HTR-8/SVneo (cell line): ENCODE measurements around the gene SGK2.

Source experiments
- DNase-seq: peaks from one replicate; pipeline ENCODE4 v3.0.0; 2011; ENCODE audit warnings: low spot score, mixed read lengths; ENCODE audit not compliant: insufficient read length
- FAIRE-seq: peaks from 2 replicates; lab custom pipeline; 2011; peaks lifted over from hg19 to GRCh38; lab: Jason Lieb, UNC

The SGK2 gene

DNA sequence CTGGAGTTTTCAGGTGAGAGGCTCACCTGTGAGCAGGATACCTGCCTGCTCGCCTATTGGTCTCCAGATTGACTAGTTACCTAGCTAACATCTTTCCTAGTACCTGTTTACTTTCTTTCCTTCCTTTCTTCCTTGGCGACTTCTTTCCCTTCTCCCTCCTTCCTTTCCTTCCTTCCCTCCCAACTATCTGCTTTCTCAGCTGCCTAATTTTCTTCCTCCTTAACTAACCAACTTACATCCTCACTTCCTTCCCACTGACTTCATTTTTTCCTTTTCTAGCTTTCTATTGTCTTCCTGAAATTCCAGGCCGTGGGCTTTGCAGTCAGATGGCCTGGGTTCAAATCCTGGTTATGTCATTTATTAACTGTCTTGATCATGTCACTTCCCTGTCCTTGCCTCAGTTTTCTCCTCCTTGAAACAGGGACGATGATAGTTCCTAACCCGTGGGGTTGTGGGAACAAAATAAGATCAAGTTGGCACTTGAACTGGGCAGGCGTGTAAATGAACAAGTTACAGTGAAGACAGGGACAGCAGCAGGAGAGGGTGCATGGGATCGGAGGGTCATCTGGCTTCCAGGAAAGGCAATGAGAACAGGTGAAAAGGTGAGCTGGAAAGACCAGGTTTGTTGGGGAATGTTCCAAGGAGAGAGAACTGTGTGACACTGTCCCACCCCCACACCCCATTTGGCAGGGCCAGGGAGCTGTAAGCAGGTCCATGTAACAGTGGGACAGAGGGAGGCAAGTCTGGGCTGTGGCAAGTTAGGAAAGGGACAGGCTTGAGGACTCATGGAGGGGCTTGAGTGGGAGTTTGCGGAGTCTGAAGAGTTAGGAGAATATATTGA is 540 bp downstream of the SGK2 start:
- FAIRE-seq: peak; percentile 91
- no peak for DNase-seq

DNA sequence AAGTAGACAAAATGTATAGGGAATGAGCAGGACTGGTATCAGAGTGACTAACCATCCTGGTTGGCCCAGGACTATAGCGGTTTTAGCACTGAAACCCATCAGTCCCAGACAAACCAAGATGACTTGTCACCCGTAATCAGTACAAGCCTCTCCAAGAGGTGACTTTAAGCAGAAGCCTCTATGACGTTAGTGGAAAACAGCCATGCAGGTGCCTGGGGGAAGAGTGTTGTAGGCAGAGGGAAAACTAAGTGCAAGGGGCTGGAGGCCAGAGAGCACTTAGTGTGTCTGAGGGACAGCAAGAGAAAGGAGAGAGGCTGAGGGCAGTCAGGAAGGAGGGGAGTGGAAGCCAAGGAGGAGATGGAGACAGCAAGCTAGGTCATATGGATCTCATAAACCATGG is 2.1 kb downstream of the SGK2 start:
- FAIRE-seq: peak; percentile 59

DNA sequence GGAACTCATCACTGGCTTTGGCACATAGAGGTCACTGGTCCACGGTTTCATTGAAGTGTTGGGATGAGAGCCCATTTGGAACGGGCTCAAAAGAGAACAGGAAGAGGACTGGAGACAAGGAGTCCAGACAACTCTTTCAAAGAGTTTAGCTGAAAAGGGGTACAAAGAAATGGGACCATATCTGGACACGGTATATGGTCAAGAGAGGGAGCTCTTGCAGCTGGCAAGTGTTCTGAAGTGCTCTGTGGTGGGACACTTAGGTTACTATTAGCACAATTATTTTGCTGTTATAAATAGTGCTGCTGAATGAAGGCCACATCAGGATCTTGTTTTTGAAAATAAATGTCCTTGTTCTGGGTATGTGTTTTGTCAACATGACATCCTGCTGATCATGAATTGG is 4.6 kb downstream of the SGK2 start:
- FAIRE-seq (peak; percentile 55), DNase-seq (no peak)

More for the DNA sequence above, 2.1 kb downstream of the SGK2 start:
- DNase-seq: no peak

DNA sequence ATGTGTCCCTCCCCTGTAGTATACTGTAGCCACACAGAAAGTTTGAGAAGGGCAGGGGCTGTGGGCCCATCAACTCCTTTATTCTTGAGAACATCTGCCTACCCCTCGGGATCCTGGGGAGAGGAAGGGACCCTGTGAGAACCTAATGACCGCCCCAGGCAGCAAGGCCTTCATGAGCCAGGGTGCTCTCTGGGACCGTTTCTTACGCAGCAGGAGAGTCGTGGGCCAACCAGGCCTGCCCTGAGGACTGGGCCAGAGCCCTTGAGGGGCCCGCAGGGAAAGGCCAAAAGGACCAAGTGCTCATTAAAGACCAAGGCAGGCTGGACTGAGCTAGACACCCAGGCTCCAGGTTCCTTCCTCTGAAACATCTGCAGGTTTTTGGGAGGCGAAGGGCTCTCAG is 5.2 kb downstream of the SGK2 start:
- FAIRE-seq (no peak), DNase-seq (no peak)

DNA sequence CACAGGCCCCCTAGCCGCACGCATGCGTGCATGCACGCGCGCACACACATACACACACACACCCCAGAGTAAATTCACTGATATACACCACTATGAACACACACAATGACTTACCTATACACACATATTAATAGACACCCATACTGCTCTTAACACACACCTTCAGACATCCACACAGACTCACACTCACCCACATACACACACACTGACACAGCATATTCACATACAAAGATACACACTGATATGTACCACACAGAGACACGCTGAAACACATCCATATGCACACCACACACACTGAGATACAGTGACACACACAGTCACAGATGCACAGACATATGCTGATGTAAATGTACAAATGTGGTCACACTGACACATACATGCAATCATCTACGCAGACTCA is 5.6 kb downstream of the SGK2 start:
- FAIRE-seq (peak; percentile 97), DNase-seq (no peak)

DNA sequence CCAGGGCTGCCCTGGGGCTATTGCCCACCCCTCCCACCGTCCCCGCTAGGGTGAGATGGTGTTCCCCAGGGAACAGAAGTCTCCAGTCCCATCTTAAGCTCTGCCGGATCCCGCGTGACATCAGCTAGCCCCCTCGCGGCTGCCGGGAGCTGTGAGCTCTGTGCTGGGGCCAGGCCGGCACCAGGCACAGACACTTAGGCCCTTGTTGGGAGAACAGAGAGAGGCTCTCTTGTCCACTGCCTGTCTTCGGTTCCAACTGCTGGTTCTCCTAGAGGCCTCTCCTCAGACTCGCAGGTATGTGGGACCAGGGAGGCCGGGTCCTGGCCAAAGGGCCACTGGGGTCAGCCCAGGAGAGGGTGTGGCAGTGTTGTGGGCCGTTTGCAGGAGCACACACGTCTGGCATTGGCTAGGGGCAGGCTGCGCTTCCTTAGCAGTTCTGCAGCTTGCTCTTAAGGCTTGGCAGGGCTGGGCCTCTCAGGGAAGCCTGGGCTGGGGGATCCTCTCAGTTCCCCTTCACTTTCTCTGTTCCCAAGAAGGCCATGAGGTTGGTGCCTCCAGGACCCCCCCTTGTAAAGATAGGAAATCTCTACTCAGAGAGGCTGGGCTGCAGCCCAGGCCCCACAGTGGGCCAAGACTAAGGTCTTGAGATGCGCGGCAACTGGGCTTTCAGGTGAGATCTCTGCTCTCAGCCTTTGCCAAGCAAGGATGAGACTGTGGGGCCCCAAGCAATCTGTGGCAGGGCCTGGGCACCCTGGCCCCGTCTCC is 6.3 kb downstream of the SGK2 start:
- FAIRE-seq: no peak
- DNase-seq: no peak

DNA sequence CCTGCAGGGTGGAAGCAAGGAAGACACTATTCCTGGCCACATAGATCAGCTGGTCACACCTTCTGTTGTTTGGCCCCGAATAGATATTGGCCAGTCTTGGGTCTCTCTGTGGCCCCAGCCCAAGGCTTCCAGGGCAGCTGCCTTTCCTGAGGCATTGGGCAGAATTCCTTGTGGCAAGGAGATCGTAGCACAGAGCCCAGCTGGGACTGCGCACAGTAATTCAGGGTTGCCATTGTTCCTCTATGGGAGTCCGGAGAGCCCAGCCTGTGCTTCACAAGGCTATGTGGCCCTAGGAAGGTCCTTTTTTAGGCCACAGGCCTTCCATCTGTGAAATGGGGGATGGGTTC is 6.9 kb downstream of the SGK2 start:
- DNase-seq: no peak
- no peak for FAIRE-seq

DNA sequence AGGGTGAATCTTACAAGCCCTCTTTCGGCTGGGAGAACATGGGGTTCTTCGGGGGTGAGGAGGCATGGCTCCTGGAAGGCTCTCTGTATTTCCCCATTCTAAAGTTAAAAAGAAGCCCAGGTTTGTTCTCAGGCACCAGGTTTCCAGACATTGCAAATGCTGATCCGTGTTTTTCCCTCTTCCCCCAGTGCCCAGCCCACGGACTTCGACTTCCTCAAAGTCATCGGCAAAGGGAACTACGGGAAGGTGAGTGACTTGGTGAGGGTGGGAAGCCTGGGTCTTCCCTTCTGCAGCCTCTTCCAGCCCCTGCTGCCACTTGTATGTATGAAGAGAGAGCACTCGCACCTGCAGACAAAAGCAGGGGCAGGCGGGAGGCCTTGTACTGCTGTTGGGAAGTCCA is 8.7 kb downstream of the SGK2 start:
- no peak for FAIRE-seq
- DNase-seq: no peak

DNA sequence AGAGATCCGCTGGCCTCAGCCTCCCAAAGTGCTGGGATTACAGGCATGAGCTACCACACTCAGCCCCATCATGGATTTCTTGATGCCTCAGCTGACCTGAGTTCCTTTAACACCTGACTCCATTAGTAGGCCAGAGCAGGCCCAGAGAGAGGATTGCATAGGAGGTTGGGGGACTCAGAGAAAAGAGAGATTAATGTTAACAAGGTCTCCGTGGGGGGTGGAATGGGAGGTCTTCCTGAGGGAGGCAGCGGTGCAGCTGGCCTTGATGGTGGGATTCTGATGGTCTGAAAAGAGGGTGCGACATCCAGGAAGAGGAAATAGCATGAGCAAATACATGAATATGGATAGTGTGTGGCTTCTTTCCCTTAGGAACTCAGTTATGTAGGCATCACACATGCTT is 9.9 kb downstream of the SGK2 start:
- DNase-seq (no peak), FAIRE-seq (peak; percentile 70)

DNA sequence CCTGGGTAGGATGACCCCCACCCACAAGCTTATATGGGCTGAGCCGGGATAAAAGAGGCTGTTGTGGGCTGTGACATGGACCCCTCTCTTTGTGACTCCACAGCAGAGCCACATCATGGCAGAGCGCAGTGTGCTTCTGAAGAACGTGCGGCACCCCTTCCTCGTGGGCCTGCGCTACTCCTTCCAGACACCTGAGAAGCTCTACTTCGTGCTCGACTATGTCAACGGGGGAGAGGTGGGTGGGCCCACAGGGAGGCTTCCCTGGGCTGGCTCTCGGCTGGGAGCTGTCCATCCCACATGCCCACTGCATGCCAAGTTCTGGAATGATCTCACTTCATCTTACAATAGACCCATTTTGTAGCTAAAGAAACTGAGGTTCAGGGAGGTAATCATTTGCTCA is 10.5 kb downstream of the SGK2 start:
- FAIRE-seq (no peak), DNase-seq (no peak)

DNA sequence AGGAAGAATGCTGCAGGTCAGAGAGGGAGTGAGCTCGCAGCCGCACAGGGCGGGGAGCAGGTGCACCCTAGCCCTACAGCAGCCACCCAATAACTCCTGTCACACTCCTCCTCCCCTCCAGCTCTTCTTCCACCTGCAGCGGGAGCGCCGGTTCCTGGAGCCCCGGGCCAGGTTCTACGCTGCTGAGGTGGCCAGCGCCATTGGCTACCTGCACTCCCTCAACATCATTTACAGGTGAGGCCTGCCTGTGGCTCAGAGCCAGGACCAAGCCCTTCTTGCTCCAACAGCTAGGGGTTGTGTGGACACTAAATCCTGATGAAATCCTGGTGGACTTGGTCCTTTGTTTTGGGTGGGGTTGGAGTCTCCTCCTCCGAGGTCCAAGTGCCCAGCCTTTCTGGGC is 11.7 kb downstream of the SGK2 start:
- FAIRE-seq (no peak), DNase-seq (no peak)

DNA sequence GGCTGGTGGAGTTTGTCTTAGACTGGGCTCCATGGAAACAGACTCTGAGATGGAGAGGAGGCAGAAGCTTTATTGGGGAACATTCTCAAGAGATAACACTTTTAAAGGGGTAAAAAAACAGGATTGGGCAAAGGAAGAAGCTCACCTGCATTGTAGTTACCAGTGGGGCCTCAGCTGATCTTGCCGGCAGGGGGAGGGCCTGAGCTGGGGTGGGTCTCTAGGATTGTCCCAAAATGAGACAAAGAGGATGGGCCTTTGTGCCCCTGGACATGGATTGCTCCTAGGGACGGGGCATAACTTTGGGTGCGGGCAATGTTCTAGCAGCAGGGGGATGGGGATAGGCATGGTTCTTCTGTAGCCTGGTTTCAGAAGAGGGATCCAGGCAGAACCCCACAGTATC is 12.5 kb downstream of the SGK2 start:
- FAIRE-seq: peak; percentile 28

DNA sequence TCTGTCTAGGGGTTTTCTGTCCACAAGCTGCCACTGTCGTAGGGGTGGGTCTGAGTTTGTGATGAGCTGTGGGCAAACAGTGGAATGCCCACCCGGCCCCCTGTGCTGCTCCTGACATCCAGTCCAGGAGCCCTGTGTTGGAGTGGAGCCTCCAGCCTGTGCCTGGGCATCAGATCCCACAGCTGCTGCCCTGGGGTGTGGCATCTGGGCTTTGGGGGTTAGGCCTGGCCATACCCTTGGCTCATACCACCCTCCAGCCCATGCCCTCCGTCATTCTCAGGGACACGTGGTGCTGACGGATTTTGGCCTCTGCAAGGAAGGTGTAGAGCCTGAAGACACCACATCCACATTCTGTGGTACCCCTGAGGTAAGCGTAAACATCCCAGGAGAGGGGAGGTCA is 12.9 kb downstream of the SGK2 start:
- no peak for DNase-seq
- peak; percentile 79 for FAIRE-seq

More for the DNA sequence above, 12.5 kb downstream of the SGK2 start:
- no peak for DNase-seq

DNA sequence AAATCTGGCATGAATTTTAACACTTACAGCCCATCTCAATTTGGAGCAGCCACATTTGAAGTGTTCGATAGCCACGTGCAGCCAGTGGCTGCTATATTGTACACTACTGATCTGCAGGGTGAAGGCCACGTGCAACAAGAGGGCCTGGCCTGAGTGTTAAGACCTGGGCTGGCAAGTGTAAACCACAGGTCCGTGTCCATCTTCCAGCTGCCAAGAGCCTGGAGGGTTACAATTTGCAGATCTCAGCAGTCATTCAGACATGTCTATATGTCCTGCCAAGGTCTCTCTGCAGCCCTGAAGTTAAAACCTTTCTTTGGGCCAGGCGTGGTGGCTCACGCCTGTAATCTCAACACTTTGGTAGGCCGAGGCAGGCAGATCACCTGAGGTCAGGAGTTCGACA is 14.1 kb downstream of the SGK2 start:
- DNase-seq (no peak), FAIRE-seq (peak; percentile 63)

DNA sequence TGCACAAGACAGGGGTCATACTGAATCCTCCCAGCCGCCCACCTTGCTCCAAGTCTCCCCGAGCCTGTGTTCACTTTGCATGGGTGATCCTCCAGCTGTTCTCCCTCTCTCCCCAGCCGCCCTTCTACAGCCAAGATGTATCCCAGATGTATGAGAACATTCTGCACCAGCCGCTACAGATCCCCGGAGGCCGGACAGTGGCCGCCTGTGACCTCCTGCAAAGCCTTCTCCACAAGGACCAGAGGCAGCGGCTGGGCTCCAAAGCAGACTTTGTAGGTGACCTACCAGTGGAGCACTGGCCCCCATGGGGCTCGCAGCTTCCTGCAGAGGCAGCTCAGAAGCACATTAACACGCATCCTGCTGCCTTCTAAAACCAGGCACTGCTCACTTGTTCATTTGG is 17.3 kb downstream of the SGK2 start:
- FAIRE-seq: no peak

DNA sequence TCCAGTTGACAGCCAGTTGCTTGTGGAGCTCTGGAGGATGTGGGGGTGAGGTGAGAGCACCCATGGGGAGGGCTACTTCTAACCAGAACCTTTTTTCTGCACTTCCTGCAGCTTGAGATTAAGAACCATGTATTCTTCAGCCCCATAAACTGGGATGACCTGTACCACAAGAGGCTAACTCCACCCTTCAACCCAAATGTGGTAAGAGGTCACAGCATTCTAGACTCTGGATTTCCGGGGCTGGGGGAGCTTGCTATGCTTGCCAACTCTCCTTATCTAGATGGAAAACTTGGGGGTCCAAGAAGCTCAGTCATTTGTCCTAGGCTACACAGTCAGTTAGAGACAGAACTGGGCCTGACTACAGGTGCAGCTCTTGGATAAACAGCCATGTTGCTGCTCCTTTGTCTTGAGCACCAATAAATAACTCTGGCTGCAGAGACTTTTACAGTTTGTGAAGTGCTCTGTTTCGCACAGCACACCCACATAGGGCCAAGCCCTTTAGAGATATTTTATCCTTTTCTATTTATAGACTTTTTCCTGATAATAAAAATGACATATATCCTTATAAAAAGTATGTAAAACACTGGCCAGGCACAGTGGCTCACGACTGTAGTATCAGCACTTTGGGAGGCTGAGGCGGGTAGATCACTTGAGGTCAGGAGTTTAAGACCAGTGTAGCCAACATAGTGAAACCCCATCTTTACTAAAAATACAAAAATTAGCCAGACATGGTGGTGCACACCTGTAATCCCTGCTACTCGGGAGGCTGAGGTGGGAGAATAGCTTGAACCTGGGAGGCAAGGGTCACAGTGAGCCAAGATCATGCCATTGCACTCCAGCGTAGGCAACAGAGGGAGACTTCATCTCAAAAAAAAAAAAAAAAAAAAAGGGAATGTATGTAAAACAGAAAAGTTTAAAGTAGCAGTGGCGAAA is 21.3 kb downstream of the SGK2 start:
- FAIRE-seq: no peak
- DNase-seq: no peak

More for the DNA sequence above, 17.3 kb downstream of the SGK2 start:
- no peak for DNase-seq

DNA sequence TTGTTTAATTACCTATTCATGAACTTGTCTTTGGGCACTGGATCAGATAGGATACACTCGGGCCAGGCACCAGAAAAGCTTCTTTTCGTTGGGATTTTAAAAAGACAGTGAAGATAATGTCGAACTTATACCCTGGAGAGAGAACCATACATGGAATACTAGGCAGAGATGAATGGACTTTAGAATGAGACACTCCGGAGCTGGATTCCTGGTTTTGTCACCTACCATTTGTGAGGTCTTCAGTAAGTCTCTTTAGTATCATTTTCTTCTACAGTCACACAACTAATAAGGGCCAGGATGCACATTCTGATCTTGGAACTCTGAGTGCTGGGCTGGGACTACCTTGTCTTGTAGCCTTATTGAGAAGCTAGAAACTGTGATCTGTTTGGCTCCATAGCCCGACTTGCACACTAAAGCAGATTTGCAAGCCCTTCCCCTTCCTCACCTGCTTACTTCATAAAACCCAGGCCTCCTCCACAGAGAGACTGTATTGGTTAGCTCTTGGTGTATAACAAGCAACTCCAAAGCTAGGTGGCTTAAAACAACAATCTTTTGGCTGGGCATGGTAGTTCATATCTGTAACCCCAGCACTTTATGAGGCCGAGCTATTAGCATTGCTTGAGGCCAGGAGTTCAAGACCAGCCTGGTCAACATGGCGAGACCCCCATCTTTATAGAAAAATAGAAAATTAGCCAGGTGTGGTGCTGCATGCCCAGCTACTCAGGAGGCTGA is 24.5 kb downstream of the SGK2 start:
- no peak for DNase-seq
- FAIRE-seq: peak; percentile 65

DNA sequence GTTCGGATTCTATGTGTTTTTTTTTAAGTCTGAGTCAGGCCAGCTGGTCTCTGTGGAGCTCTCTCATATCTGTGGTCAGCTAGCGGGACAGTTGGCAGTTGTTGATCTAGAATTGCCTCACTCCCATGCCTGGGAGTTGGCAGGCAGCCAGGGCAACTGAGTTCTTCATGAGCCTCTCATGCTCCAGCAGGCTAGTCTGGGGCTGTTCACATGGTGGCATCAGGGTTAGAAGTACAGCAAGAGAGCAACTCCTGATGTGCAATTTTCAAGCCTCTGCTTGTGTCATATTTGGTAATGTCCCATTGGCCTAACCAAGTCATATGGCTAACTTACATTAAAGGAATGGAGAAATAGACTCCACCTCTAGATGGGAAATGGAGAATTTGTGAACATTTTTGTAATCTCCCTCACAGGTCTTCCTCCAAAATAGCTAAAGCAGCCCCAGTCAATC is 25.2 kb downstream of the SGK2 start:
- peak; percentile 92 for DNase-seq

DNA sequence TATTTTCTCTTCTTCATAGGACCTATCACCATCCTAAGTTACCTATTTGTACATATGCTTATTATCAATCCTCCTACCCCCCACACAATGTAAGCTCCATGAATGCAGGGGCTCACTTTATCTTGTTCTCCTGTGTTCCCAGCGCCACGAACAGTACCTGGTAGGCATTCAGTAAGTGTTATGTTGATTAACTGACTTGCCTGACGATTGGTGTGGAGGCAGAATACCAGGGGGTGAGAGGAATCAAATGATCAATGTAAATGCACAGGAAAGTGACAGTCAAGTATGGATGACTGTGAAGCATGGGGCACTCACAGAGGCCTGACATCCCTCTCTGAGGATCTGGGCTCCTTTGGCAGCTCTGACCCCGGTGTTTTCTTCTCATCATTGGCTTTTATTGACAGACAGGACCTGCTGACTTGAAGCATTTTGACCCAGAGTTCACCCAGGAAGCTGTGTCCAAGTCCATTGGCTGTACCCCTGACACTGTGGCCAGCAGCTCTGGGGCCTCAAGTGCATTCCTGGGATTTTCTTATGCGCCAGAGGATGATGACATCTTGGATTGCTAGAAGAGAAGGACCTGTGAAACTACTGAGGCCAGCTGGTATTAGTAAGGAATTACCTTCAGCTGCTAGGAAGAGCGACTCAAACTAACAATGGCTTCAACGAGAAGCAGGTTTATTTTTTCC is 25.8 kb downstream of the SGK2 start:
- peak; percentile 91 for DNase-seq
- peak; percentile 97 for FAIRE-seq

More for the DNA sequence above, 25.2 kb downstream of the SGK2 start:
- FAIRE-seq: no peak
